Breast epithelium (tissue), 4 donors: ENCODE data around the gene MEMO1. TPM values are rescaled to one million over a fixed set of nuclear protein-coding genes. Genes with fewer than 3 reads are reported as not detected.
"Not testable (repeated sequence)": the region's sequence is repeated elsewhere in the genome, so short reads cannot be mapped to it uniquely, and the experiment has no call there.

Experiments used
- DNase-seq, 2 donors: peaks; one replicate each; pipeline ENCODE4 v3.0.0-alpha.2; 2019; ENCODE audit warnings: low spot score in 2 of 2
- H3K27ac ChIP-seq, 2 donors: fragments of 200-600 bp; sonication (generic) in 1 of 2; one replicate each; pipeline ENCODE4 v1.5.1; 2016 to 2019; ENCODE audit warnings: mild to moderate bottlenecking in 1 of 2
- H3K27me3 ChIP-seq, 2 donors: fragments of 200-600 bp; sonication (generic) in 1 of 2; one replicate each; pipeline versions ENCODE4 v1.5.1 to v1.6.0; 2017 to 2019; ENCODE audit warnings: control low read depth in 1 of 2, mild to moderate bottlenecking in 1 of 2
- H3K36me3 ChIP-seq: fragments of 200-600 bp; one replicate; pipeline ENCODE4 v1.5.1; 2019
- H3K4me1 ChIP-seq, 2 donors: fragments of 200-600 bp; sonication (generic); one replicate each; pipeline ENCODE4 v1.5.1; 2016 to 2019; ENCODE audit warnings: control low read depth in 1 of 2
- H3K4me3 ChIP-seq, 3 donors: fragments of 200-600 bp; sonication (generic); 1 replicate in 2 of 3; 2 replicates in 1 of 3; pipeline ENCODE4 v1.5.1; 2016 to 2019; ENCODE audit warnings: mild to moderate bottlenecking in 3 of 3, moderate library complexity in 2 of 3
- H3K9me3 ChIP-seq, 2 donors: fragments of 200-600 bp; sonication (generic) in 1 of 2; one replicate each; pipeline ENCODE4 v1.5.1; 2016 to 2019; ENCODE audit warnings: control low read depth in 1 of 2
- POLR2A ChIP-seq: fragments of 450-650 bp; IDR thresholded peaks from one replicate; pipeline ENCODE4 v1.6.1; 2016; ENCODE audit warnings: antibody characterized with exemption, mild to moderate bottlenecking, moderate library complexity
- POLR2AphosphoS5 ChIP-seq, 3 donors: sonication (generic); formaldehyde crosslinking; IDR thresholded peaks; one replicate each; pipeline ENCODE4 v1.6.1; 2017; ENCODE audit warnings: antibody characterized with exemption in 3 of 3
- intact Hi-C: fragments of 100-400 bp; cut with DNase I; formaldehyde crosslinking; loops from one replicate; pipeline ENCODE4 v1.15.1; 2023; ENCODE audit warnings: low total_unique reads
- total RNA-seq, 3 donors: library from RNA; depleted of rRNA; stranded (reverse); fragments of >200 nt; gene quantifications; one replicate each; pipeline ENCODE4 v1.1.0, GENCODE V29; 2016
- TF ChIP-seq, protein P1 (sequence below), 3 donors: fragments of 450-650 bp; IDR thresholded peaks; one replicate each; pipeline ENCODE4 v1.5.1; 2016 to 2017; ENCODE audit warnings: antibody characterized with exemption in 3 of 3, mild to moderate bottlenecking in 3 of 3, moderate library complexity in 3 of 3

The MEMO1 gene
- total RNA-seq, 3 donors from 2014 or later, result 26.1 to 28.8 (median 26.1) TPM

- Histone ChIP-seq H3K27ac (peak within 1 kb of the TSS; percentile 70 to 78), H3K36me3 (no peaks in the 10 kb centered on the region), H3K9me3 (no peaks in the 10 kb centered on the region), H3K4me3 (peak within 1 kb of the TSS; percentile 71 to 80 (median 76)), H3K27me3 (no peaks in the 10 kb centered on the region), H3K4me1 (peaks cover 0 to 4% of the 10 kb centered on the region in 2 donors)
- intact Hi-C loops, result no loop called here
- TF ChIP-seq, protein P1, sequence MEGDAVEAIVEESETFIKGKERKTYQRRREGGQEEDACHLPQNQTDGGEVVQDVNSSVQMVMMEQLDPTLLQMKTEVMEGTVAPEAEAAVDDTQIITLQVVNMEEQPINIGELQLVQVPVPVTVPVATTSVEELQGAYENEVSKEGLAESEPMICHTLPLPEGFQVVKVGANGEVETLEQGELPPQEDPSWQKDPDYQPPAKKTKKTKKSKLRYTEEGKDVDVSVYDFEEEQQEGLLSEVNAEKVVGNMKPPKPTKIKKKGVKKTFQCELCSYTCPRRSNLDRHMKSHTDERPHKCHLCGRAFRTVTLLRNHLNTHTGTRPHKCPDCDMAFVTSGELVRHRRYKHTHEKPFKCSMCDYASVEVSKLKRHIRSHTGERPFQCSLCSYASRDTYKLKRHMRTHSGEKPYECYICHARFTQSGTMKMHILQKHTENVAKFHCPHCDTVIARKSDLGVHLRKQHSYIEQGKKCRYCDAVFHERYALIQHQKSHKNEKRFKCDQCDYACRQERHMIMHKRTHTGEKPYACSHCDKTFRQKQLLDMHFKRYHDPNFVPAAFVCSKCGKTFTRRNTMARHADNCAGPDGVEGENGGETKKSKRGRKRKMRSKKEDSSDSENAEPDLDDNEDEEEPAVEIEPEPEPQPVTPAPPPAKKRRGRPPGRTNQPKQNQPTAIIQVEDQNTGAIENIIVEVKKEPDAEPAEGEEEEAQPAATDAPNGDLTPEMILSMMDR (IDR thresholded peaks at IDR 0.05), result no peak
- peak; percentile 51 to 81 (median 66) for TF ChIP-seq POLR2AphosphoS5 (IDR thresholded peaks at IDR 0.05)
- peak; percentile 85 for TF ChIP-seq POLR2A
- peak; percentile 83 to 88 for DNase-seq
Observed at GRCh38 chr2:32039447-32040219, 28.8 kb upstream of the MEMO1 start, which contains the start of gene DPY30. Gene DPY30, minus strand, starts transcription at chr2:32039805. Its CDS starts 349 bp downstream, at chr2:32039456.

DNA sequence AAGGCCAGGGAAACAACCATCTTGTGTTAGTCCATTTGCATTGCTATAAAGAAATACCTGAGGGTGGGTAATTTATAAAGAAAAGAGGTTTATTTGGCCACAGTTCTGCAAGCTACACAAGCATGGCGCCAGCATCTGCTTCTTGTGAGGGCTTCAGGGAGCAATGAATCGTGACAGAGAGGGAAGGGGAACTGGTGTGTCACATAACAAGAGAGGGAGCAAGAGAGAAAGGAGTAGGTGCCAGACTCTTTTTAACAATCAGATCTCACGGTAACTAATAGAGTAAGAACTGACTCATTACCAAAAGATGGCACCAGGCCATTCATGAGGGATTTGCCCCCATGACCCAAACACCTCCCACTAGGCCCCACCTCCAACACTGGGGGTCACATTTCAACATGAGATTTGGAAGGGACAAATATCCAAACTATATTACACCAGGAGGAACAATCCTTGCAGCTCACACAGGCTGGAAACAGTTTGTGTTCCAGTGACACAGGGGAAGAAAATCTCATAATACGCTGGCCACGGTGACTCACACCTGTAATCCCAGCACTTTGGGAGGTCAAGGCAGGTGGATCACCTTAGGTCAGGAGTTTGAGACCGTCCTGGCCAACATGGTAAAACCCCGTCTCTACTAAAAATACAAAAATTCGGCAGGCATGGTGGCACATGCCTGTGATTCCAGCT is 23.5 kb upstream of the MEMO1 start:
- H3K4me3 ChIP-seq, H3K27ac ChIP-seq, H3K36me3 ChIP-seq, H3K9me3 ChIP-seq, DNase-seq, intact Hi-C loops, H3K27me3 ChIP-seq, H3K4me1 ChIP-seq: not testable (repeated sequence)

DNA sequence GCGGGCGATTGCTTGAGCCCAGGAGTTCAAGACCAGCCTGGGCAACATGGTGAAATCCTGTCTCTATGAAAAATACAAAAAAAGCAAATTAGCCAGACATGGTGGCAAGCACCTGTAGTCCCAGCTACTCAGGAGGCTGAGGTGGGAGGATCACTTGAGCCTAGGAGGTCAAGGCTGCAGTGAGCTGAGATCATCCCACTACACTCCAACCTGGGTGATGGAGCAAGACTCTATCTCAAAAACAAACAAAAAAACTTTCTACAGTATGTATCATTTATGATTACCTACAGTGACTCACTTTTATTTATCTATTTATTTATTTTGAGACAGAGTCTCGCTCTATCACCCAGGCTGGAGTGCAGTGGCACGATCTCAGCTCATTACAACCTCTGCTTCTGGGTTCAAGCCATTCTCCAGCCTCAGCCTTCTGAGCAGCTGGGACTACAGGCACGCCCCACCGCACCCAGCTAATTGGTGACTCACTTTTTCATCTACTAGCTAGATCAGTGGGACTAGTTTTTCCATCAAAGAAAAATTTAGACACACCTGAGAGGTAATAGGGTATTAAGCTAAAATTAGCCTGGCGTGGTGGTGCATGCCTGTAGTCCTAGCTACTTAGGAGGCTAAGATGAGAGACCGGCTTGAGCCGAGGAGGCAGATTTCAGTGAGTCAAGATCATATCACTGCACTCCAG is 8.1 kb upstream of the MEMO1 start:
- intact Hi-C loops, H3K36me3 ChIP-seq, H3K27me3 ChIP-seq, DNase-seq, H3K9me3 ChIP-seq, H3K4me3 ChIP-seq, H3K4me1 ChIP-seq, H3K27ac ChIP-seq: not testable (repeated sequence)

GRCh38 chr2:32012872-32013271 is 2.1 kb upstream of the MEMO1 start:
- no peak for DNase-seq
- no peaks in the 10 kb centered on the region for H3K9me3 ChIP-seq
- H3K36me3 ChIP-seq, result no peaks in the 10 kb centered on the region
- no peak overlapping the region for H3K4me3 ChIP-seq
- no peaks in the 10 kb centered on the region for H3K27me3 ChIP-seq
- intact Hi-C loops, result no loop called here
- no peak overlapping the region for H3K27ac ChIP-seq
- no peak for TF ChIP-seq POLR2AphosphoS5 (IDR thresholded peaks at IDR 0.05)
- TF ChIP-seq POLR2A, result no peak
- TF ChIP-seq, protein P1 (IDR thresholded peaks at IDR 0.05), result no peak
- peaks cover 0 to 4% of the 10 kb centered on the region in 2 donors for H3K4me1 ChIP-seq

GRCh38 chr2:32011485-32011960 is 715 bp upstream of the MEMO1 start:
- Histone ChIP-seq H3K4me1 (peaks cover 0 to 4% of the 10 kb centered on the region in 2 donors), H3K9me3 (no peaks in the 10 kb centered on the region), H3K36me3 (no peaks in the 10 kb centered on the region), H3K4me3 (peak overlapping the region; percentile 68 to 92 (median 82)), H3K27me3 (no peaks in the 10 kb centered on the region), H3K27ac (peak overlapping the region; percentile 93 to 99)
- intact Hi-C loops, result no loop called here
- no peak for TF ChIP-seq POLR2AphosphoS5 (IDR thresholded peaks at IDR 0.05)
- no peak for TF ChIP-seq POLR2A
- TF ChIP-seq, protein P1 (IDR thresholded peaks at IDR 0.05), result no peak
- DNase-seq, result no peak

DNA sequence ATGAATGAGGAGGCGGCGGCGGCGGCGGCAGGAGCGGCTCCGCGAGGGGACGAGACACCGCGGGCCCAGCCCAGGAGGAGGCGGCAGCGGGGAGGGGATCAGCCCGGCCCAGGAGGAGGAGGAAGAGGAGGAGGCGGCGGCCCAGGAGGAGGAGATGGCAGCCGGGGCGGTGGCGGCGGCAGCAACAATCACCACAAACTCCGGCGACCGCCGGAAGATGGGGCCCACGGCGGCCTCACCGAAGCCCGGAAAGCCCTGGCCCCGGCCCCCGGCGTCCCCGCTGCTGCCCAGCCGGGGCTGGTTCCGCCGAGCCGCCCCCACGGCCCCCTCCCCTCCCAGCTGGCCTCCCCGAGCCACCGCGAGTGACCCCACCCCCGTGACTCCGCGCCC is 533 bp downstream of the MEMO1 start:
- intact Hi-C loops, H3K36me3 ChIP-seq, H3K27me3 ChIP-seq, H3K4me1 ChIP-seq, H3K9me3 ChIP-seq: not testable (repeated sequence)
- Histone ChIP-seq H3K4me3 (peak overlapping the region; percentile 68 to 92 (median 82)), H3K27ac (peak overlapping the region; percentile 93 to 99)
- peak in 1 of 2 donors; percentile 29 for DNase-seq
